Muscle layer of colon (tissue), 2 donors: ENCODE measurements around the gene GRIN1.

Experiments used
- H3K27ac ChIP-seq: one replicate; pipeline ENCODE4 v1.7.0; 2013; ENCODE audit warnings: low read depth, mild to moderate bottlenecking, low read length, moderate library complexity
- H3K27me3 ChIP-seq, 2 donors: one replicate each; pipeline ENCODE4 v1.7.0; 2013; ENCODE audit warnings: low read length in 2 of 2, mild to moderate bottlenecking in 2 of 2; ENCODE audit not compliant: insufficient read depth in 2 of 2, control insufficient read depth in 1 of 2
- H3K36me3 ChIP-seq: one replicate; pipeline ENCODE4 v1.7.0; 2013; ENCODE audit warnings: mild to moderate bottlenecking, low read length; ENCODE audit not compliant: insufficient read depth
- H3K4me1 ChIP-seq: one replicate; pipeline ENCODE4 v1.7.0; 2013; ENCODE audit warnings: mild to moderate bottlenecking, low read length; ENCODE audit not compliant: insufficient read depth
- H3K4me3 ChIP-seq, 2 donors: one replicate each; pipeline ENCODE4 v1.7.0; 2013; ENCODE audit warnings: low read length in 2 of 2, low read depth in 1 of 2, mild to moderate bottlenecking in 1 of 2, moderate library complexity in 1 of 2
- H3K9ac ChIP-seq: one replicate; pipeline ENCODE4 v1.7.0; 2013; ENCODE audit warnings: low read length
- H3K9me3 ChIP-seq: one replicate; pipeline ENCODE4 v1.7.0; 2013; ENCODE audit warnings: mild to moderate bottlenecking, low read length
- donor health status: abdominal sarcoma.
- donor health status: Adenocarcinoma of cecum.

Gene GRIN1

DNA sequence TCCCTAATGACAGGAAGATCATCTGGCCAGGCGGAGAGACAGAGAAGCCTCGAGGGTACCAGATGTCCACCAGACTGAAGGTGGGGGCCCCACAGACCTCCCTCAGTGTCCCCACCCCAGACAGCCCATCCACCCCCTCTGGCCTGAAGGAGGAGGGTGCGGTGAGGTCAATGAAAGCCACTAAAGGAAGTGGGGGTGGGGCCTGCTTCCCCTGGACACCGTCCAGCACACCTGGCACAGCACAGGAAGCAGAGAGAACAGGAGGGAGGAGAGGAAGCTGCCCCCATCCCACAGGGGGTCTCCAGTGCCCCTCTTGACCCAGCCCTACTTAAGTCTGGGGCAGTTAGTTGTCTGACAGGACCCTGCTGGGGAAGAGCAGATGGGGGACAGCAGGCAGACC lies 19.7 kb downstream of the GRIN1 start:
- Histone ChIP-seq H3K9me3 (no peaks in the 10 kb centered on the region), H3K36me3 (no peaks in the 10 kb centered on the region), H3K27me3 (peaks cover 29 to 79% of the 10 kb centered on the region in 2 donors), H3K9ac (no peak overlapping the region), H3K4me3 (no peak overlapping the region), H3K4me1 (no peaks in the 10 kb centered on the region), H3K27ac (no peak overlapping the region)

DNA sequence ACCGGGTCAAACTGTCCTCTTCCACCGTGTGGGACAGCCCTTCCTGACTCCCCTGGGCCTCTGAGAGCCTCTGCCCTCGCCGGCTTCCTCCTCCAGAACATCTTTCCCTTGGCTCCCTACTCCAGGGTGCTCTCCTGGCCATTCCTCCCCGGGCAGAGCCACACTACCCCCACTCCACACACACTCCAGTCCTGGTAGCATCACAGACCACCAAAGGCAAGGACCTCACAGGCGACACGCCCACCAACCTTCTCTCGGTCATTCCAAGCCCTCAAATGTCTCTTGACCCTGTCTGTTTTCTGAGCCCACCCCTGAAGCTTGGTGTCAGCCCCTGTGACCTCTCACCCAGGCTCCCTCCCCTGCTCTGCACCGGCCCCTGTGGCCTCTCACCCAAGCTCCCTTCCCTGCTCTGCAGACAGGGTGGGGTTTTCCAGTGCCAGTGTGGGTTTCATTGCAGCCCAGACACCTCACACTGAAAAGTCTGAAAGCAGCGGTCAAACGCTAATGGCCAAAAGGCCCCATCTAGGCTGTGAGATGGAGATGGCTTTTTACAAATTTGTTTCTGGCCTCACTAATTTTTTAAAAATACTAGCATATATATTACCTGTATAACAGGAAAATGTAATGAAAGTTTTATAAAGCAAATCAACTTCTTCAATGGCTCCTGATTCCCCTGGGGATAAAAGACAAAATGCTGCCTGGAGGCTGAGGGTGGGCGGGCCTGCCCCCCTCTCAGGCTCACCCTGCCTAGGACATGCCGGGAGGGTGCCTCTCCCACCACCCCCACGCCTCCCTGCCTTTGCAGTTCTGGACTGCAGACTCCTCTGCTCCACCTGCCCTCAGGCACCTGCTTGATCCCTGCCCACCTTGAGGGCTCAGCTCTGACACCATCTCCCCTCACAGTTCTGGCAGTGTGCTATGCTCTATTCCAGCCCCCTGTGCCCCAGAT lies 20.4 kb downstream of the GRIN1 start:
- Histone ChIP-seq H3K4me3 (no peak overlapping the region), H3K36me3 (no peaks in the 10 kb centered on the region), H3K9me3 (no peaks in the 10 kb centered on the region), H3K4me1 (no peaks in the 10 kb centered on the region), H3K27ac (no peak overlapping the region), H3K27me3 (peaks cover 36 to 86% of the 10 kb centered on the region in 2 donors), H3K9ac (no peak overlapping the region)

DNA sequence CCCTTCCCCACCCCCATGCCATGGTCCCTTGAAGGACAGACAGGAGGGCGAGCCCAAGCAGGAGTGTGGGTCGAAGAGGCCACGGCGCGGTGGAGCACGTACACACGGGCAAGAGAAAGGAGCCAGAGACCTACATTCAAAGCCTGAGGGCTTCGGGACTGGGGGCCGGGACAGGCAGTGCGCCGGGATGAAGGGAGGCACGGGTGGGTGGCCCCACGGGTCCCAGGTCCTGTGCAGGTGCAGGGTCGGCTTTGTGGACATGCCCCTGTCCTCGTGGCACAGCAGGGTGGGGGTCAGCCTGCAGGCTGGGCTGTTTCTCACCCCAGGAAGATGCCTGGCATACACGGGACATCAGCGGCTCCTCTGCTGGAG lies 21.1 kb downstream of the GRIN1 start:
- no peaks in the 10 kb centered on the region for H3K9me3 ChIP-seq
- H3K4me3 ChIP-seq: no peak overlapping the region
- no peak overlapping the region for H3K27ac ChIP-seq
- H3K36me3 ChIP-seq: no peaks in the 10 kb centered on the region
- H3K9ac ChIP-seq: no peak overlapping the region
- peaks cover 39 to 93% of the 10 kb centered on the region in 2 donors for H3K27me3 ChIP-seq
- no peaks in the 10 kb centered on the region for H3K4me1 ChIP-seq

DNA sequence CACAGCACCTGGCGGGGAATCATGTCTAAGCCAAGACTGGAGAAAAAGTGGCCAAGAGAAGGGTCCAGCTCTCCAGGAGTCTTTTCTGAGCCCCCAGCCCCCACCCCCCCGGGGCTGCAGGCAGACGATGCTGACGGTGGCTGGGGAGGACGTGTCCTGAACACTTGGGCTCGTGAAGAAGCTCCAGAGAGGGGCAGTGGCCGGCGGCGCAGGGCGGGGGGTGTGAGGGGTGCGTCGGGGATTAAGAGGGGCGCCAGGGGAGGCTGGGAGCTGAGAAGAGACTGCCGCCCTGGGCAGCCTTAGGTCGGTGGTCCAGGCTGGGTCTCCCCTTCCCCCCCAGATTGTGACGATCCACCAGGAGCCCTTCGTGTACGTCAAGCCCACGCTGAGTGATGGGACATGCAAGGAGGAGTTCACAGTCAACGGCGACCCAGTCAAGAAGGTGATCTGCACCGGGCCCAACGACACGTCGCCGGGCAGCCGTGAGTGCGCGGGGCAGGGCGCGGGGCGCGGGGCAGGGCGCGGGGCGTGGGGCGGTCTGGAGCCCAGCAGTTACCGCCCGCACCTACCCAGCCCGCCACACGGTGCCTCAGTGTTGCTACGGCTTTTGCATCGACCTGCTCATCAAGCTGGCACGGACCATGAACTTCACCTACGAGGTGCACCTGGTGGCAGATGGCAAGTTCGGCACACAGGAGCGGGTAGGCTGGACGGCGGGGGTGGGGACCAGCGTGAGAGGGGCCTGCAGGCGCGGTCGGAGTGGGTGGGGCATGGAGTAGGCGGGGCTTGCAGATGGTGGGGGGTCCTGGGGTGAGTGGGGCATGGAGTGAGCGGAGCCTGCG lies 22.0 kb downstream of the GRIN1 start:
- no peaks in the 10 kb centered on the region for H3K9me3 ChIP-seq
- H3K4me1 ChIP-seq: no peaks in the 10 kb centered on the region
- H3K4me3 ChIP-seq: no peak overlapping the region
- H3K9ac ChIP-seq: no peak overlapping the region
- H3K27me3 ChIP-seq: peaks cover 39 to 95% of the 10 kb centered on the region in 2 donors
- no peaks in the 10 kb centered on the region for H3K36me3 ChIP-seq
- no peak overlapping the region for H3K27ac ChIP-seq

DNA sequence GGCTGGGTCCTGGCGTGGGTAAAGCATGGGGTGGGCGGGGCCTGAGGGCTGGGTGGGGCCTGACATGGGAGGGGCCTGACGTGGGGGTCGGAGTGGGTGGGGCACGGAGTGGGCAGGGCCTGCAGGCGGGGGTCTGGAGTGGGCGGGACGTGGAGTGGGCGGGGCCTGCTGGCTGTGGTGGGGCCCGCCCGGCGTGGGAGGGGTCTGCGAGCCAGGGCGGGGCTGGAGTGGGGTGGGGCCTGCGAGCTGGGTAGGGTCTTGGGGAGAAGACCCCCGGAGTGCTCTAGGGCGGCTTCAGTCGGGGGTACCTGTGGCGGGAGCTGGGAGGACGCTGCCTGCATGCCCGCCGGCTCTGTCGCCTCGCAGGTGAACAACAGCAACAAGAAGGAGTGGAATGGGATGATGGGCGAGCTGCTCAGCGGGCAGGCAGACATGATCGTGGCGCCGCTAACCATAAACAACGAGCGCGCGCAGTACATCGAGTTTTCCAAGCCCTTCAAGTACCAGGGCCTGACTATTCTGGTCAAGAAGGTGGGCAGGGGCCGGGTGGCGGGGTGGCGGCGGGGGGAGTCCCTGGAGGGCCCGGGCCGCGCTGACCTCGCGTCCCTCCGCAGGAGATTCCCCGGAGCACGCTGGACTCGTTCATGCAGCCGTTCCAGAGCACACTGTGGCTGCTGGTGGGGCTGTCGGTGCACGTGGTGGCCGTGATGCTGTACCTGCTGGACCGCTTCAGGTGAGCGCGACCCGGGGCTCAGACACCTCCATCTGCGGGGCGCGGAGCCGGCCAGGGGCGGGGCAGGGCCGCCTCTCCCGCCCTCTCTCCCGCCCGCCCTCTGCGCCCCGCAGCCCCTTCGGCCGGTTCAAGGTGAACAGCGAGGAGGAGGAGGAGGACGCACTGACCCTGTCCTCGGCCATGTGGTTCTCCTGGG lies 22.9 kb downstream of the GRIN1 start:
- no peak overlapping the region for H3K4me3 ChIP-seq
- H3K27ac ChIP-seq: no peak overlapping the region
- H3K4me1 ChIP-seq: no peaks in the 10 kb centered on the region
- H3K36me3 ChIP-seq: no peaks in the 10 kb centered on the region
- no peaks in the 10 kb centered on the region for H3K9me3 ChIP-seq
- no peak overlapping the region for H3K9ac ChIP-seq
- H3K27me3 ChIP-seq: peaks cover 44 to 95% of the 10 kb centered on the region in 2 donors

DNA sequence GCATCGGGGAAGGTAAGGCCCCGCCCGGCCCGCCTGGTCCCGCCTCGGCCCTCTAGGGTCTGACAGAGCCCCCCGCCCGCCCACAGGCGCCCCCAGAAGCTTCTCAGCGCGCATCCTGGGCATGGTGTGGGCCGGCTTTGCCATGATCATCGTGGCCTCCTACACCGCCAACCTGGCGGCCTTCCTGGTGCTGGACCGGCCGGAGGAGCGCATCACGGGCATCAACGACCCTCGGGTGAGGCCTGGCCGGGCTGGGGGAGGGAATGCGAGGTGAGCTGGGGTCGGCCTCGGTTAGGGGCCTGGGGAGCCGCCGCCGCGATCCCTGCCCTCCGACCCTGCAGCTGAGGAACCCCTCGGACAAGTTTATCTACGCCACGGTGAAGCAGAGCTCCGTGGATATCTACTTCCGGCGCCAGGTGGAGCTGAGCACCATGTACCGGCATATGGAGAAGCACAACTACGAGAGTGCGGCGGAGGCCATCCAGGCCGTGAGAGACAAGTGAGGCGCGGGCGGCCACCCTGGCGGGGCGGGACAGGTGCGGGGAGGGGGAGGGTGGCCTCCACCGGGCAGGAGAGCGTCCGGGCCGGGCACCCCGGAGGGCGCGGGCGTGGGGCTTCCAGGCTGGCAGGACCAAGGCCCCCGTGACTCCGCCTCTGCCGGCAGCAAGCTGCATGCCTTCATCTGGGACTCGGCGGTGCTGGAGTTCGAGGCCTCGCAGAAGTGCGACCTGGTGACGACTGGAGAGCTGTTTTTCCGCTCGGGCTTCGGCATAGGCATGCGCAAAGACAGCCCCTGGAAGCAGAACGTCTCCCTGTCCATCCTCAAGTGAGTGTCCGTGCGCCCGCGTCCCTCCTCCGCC lies 23.8 kb downstream of the GRIN1 start:
- H3K4me3 ChIP-seq: no peak overlapping the region
- H3K27me3 ChIP-seq: peaks cover 38 to 95% of the 10 kb centered on the region in 2 donors
- H3K9ac ChIP-seq: no peak overlapping the region

DNA sequence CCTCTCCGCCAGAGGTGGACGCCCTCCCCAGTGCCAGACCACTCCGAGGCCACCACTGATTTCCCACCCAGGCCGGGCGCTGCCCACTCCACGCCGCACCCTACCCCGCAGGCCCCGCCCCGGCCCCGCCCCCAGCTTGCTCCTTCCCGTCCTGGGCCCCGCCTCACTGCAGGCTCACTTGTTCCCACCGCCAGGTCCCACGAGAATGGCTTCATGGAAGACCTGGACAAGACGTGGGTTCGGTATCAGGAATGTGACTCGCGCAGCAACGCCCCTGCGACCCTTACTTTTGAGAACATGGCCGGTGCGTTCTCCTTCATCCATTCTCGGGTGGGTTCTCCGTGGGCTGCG lies 24.4 kb downstream of the GRIN1 start:
- H3K4me1 ChIP-seq: no peaks in the 10 kb centered on the region
- H3K9ac ChIP-seq: no peak overlapping the region
- H3K4me3 ChIP-seq: no peak overlapping the region
- H3K27me3 ChIP-seq: peaks cover 33 to 95% of the 10 kb centered on the region in 2 donors
- H3K36me3 ChIP-seq: no peaks in the 10 kb centered on the region
- H3K27ac ChIP-seq: no peak overlapping the region
- H3K9me3 ChIP-seq: no peaks in the 10 kb centered on the region

More for the DNA sequence above, 23.8 kb downstream of the GRIN1 start:
- Histone ChIP-seq H3K9me3 (no peaks in the 10 kb centered on the region), H3K27ac (no peak overlapping the region), H3K36me3 (no peaks in the 10 kb centered on the region), H3K4me1 (no peaks in the 10 kb centered on the region)

DNA sequence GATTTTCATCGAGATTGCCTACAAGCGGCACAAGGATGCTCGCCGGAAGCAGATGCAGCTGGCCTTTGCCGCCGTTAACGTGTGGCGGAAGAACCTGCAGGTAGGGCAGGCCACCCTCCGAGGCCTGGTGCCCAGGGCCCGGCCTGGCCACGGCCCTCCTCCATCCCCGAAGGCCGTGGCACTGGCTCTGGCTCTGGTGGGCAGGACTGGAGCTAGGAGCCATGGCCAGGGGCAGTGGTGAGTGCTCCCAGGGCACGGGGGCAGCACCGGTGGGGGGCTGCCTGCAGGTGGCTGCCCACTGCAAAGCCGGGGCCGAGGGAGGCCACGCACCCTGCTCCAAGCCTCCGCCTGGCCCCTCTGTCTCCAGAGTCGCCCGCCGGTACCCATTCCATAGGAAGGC lies 24.9 kb downstream of the GRIN1 start:
- H3K27me3 ChIP-seq: peaks cover 29 to 91% of the 10 kb centered on the region in 2 donors
- no peak overlapping the region for H3K27ac ChIP-seq
- no peak overlapping the region for H3K9ac ChIP-seq
- no peaks in the 10 kb centered on the region for H3K9me3 ChIP-seq
- H3K4me3 ChIP-seq: no peak overlapping the region
- no peaks in the 10 kb centered on the region for H3K36me3 ChIP-seq
- no peaks in the 10 kb centered on the region for H3K4me1 ChIP-seq

DNA sequence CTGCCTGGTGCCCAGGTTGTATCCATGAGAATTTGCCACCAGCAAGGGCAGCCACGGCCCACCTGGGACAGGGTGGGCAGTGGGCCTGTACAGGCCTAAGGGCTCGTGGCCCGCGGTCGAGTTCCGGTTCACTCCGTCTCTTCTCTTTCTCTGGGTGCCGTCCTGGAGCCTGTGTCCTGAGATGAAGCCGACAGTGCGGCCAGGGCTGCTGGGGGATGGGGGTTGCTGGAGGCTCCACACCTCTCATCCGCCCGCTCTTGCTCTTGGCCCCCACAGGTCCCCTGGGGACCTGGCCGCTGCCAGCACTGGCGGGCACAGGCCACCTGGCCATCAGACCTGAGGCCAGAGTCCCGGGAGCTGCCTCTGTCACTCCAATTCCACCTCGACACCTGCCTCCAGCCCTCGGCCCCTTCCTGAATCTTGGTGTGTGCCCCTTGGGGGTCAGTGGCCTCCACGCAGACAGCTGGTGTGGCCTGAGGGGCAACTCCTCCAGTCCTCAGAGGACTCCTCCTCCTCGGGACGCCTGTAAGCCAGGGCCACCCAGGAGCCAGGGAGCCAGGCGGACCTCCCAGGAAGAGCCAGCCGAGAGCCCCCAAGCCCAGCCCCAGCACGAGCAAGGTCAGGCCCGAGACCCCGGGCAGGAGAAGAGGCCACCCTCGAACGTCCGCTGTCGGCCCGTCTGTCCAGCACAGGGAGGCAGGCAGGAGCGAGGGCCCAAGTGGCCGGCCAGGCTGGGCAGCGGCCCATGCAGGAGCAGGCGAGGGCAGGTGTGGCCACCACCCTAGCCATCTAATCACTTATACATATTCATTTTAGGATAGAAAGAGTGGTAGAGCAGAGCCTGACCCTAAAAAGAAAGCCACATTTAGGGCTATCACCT lies 25.7 kb downstream of the GRIN1 start:
- Histone ChIP-seq H3K27me3 (peaks cover 21 to 90% of the 10 kb centered on the region in 2 donors), H3K36me3 (no peaks in the 10 kb centered on the region), H3K4me1 (no peaks in the 10 kb centered on the region), H3K27ac (no peak overlapping the region), H3K9me3 (no peaks in the 10 kb centered on the region), H3K4me3 (no peak overlapping the region), H3K9ac (no peak overlapping the region)
